Gastroesophageal sphincter (tissue), 3 donors: ENCODE measurements around the gene PLEKHG4B.

Experiments
- CTCF ChIP-seq, 4 experiments: fragments of 200-600 bp in 2 of 4; fragments of 450-650 bp in 2 of 4; sonication (generic) in 1 of 4; IDR thresholded peaks; one replicate each; pipeline ENCODE4 v1.5.1; 2017 to 2019; ENCODE audit warnings: antibody characterized with exemption in 4 of 4, mild to moderate bottlenecking in 2 of 4, moderate library complexity in 2 of 4
- EP300 ChIP-seq: sonication (generic); formaldehyde crosslinking; IDR thresholded peaks from one replicate; pipeline ENCODE4 v1.6.1; 2017; ENCODE audit warnings: antibody characterized with exemption, mild to moderate bottlenecking
- POLR2A ChIP-seq, 2 donors: fragments of 450-650 bp; IDR thresholded peaks; one replicate each; pipeline ENCODE4 v1.6.1; 2017; ENCODE audit warnings: antibody characterized with exemption in 2 of 2, mild to moderate bottlenecking in 2 of 2, moderate library complexity in 1 of 2
- POLR2AphosphoS5 ChIP-seq: sonication (generic); formaldehyde crosslinking; IDR thresholded peaks from one replicate; pipeline ENCODE4 v1.6.1; 2017; ENCODE audit warnings: antibody characterized with exemption

DNA sequence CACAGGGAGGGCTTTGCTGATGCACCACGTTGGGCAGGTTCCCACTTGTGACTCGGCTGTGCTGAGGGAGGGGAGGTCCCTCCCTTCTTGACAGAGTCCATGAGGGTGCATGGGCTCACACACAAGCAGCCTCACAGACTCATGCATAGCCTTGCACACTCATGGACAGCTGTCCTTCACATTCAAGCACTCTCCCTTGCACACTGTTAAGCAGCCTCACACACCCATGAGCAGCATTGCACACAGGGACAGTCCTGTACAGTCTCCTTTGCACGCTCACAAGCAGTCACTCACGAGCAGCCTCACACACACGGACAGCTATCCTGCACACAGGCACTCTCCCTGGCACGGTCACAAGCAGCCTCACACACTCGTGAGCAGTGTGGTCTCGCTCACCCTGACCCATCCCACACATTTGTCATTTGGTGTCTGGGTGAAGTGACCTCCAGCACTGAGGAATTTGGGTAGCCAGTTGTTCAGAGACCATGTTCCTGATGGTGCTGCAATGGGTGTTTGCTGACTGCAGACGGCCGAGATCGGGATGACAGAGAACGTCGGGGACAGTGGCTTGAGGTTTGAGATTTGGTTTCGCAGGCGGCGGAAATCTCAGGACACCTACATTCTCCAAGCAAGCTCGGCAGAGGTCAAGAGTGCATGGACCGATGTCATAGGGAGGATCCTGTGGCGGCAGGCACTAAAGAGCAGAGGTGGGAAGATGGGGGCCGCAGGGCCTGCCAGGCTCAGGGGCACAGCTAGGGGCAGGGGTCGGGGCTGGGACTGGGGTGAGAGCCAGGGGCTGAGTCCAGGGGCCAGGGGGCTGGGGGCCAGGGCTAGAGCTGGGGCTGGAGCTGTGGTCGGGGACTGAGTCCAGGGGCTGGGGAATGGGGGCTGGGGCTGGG is 81.7 kb downstream of the PLEKHG4B start:
- TF ChIP-seq CTCF (IDR thresholded peaks at IDR 0.05) (no peak), EP300 (no peak), POLR2A (IDR thresholded peaks at IDR 0.05) (no peak), POLR2AphosphoS5 (no peak)
